Fibroblast of lung (primary cell): Measurements from ENCODE around the gene UNC13D. TPM values are rescaled to one million over a fixed set of nuclear protein-coding genes. Genes with fewer than 3 reads are reported as not detected.
"Not testable (repeated sequence)": the region's sequence is repeated elsewhere in the genome, so short reads cannot be mapped to it uniquely, and the experiment has no call there.

Experiments
- DNase-seq, 2 donors: peaks; one replicate each; pipeline versions ENCODE4 v3.0.0 to v3.0.0-alpha.2; 2010; ENCODE audit warnings: low read depth in 2 of 2
- H2AFZ ChIP-seq: 2 replicates; pipeline ENCODE4 v1.5.1; 2012; ENCODE audit warnings: low read length, control low read depth, inconsistent platforms
- H3K27ac ChIP-seq: 2 replicates; pipeline ENCODE4 v1.5.1; 2011; ENCODE audit warnings: low read length, control low read depth; ENCODE audit not compliant: insufficient read depth
- H3K27me3 ChIP-seq: 2 replicates; pipeline ENCODE4 v1.5.1; 2011; ENCODE audit warnings: mild to moderate bottlenecking, low read length; ENCODE audit not compliant: control insufficient read depth, insufficient read depth
- H3K36me3 ChIP-seq: 2 replicates; pipeline ENCODE4 v1.5.1; 2011; ENCODE audit warnings: low read length; ENCODE audit not compliant: control insufficient read depth, insufficient read depth
- H3K4me1 ChIP-seq: 2 replicates; pipeline ENCODE4 v1.5.1; 2011; ENCODE audit warnings: low read length; ENCODE audit not compliant: control insufficient read depth, insufficient read depth; ENCODE audit errors: extremely low read depth
- H3K4me2 ChIP-seq: 2 replicates; pipeline ENCODE4 v1.5.1; 2011; ENCODE audit warnings: low read length, control low read depth; ENCODE audit not compliant: insufficient read depth; ENCODE audit errors: extremely low read depth
- H3K4me3 ChIP-seq, 4 experiments: fragments of 200-600 bp in 1 of 4; sonication (generic) in 1 of 4; replicated peaks in 1 of 4; 2 replicates each; pipeline ENCODE4 v1.5.1; 2011 to 2016; ENCODE audit warnings: low read length in 4 of 4, low read depth in 3 of 4, mild to moderate bottlenecking in 3 of 4, control low read depth in 2 of 4, inconsistent platforms in 1 of 4, mixed read lengths in 1 of 4; ENCODE audit not compliant: insufficient read depth in 1 of 4; ENCODE audit errors: control extremely low read depth in 1 of 4
- H3K79me2 ChIP-seq: 2 replicates; pipeline ENCODE4 v1.5.1; 2012; ENCODE audit warnings: mild to moderate bottlenecking, low read length, inconsistent platforms; ENCODE audit not compliant: control insufficient read depth, insufficient read depth
- H3K9ac ChIP-seq: 2 replicates; pipeline ENCODE4 v1.5.1; 2011; ENCODE audit warnings: mild to moderate bottlenecking, low read length, control low read depth; ENCODE audit not compliant: insufficient read depth
- H3K9me3 ChIP-seq: 2 replicates; pipeline ENCODE4 v1.5.1; 2012; ENCODE audit warnings: low read depth, low read length; ENCODE audit not compliant: control insufficient read depth, insufficient read depth
- H4K20me1 ChIP-seq: 2 replicates; pipeline ENCODE4 v1.5.1; 2011; ENCODE audit warnings: low read length; ENCODE audit not compliant: control insufficient read depth, insufficient read depth; ENCODE audit errors: extremely low read depth
- CTCF ChIP-seq, 2 donors: IDR thresholded peaks in 1 of 2; conservative IDR thresholded peaks in 1 of 2; 1 replicate in 1 of 2; 2 replicates in 1 of 2; pipeline ENCODE4 v1.5.1; 2011 to 2012; ENCODE audit warnings: low read length in 2 of 2, control low read depth in 1 of 2, inconsistent platforms in 1 of 2, low read depth in 1 of 2, mild to moderate bottlenecking in 1 of 2
- EZH2 ChIP-seq: IDR thresholded peaks from 2 replicates; pipeline ENCODE4 v1.5.1; 2012; ENCODE audit warnings: low read length, control low read depth, mild to moderate bottlenecking; ENCODE audit errors: missing control alignments
- polyA plus RNA-seq, 2 donors: library from polyadenylated mRNA; depleted of rRNA in 1 of 2; stranded (reverse) in 1 of 2; unstranded in 1 of 2; fragments of >200 nt; gene quantifications; 2 replicates each; pipeline ENCODE4 v1.2.1, GENCODE V29; 2011 to 2012; ENCODE audit warnings: missing spikeins in 1 of 2
- total RNA-seq: library from RNA; depleted of rRNA; stranded (reverse); fragments of >200 nt; gene quantifications from 2 replicates; pipeline ENCODE4 v1.2.1, GENCODE V29; 2014

The UNC13D gene
- total and polyA plus RNA-seq, 2 donors (not counting 1 experiment from before 2014, with no cell fraction given): 0.22 to 1.5 TPM

- DNase-seq: no peak
- no peak overlapping the region for H2AFZ ChIP-seq
Measured at GRCh38 chr17:75813081-75814020, 30.9 kb downstream of the UNC13D start.

GRCh38 chr17:75812096-75813013 is 31.8 kb downstream of the UNC13D start:
- no peaks in the 10 kb centered on the region for H4K20me1 ChIP-seq
- no peak overlapping the region for H3K4me2 ChIP-seq
- H2AFZ ChIP-seq: no peak overlapping the region
- peaks cover 23% of the 10 kb centered on the region for H3K36me3 ChIP-seq
- H3K27me3 ChIP-seq: no peaks in the 10 kb centered on the region
- no peak overlapping the region for H3K27ac ChIP-seq
- H3K79me2 ChIP-seq: no peaks in the 10 kb centered on the region
- no peak overlapping the region for H3K9ac ChIP-seq
- peaks cover 5% of the 10 kb centered on the region for H3K4me1 ChIP-seq
- no peak for TF ChIP-seq CTCF (conservative IDR thresholded peaks at IDR 0.05 in 1 of 2, IDR thresholded peaks at IDR 0.05 in 1 of 2; ENCODE audit: low read depth in 1 of 2, low read length in 2 of 2)
- TF ChIP-seq EZH2: no peak
- H3K4me3 ChIP-seq: no peak overlapping the region
- no peaks in the 10 kb centered on the region for H3K9me3 ChIP-seq
- peak in 1 of 2 donors; percentile 53 for DNase-seq

More at GRCh38 chr17:75813081-75814020, 30.9 kb downstream of the UNC13D start:
- Histone ChIP-seq H4K20me1 (no peaks in the 10 kb centered on the region), H3K9ac (no peak overlapping the region), H3K4me1 (peaks cover 5% of the 10 kb centered on the region), H3K27ac (no peak overlapping the region), H3K27me3 (no peaks in the 10 kb centered on the region), H3K4me2 (no peak overlapping the region), H3K79me2 (no peaks in the 10 kb centered on the region), H3K36me3 (peaks cover 24% of the 10 kb centered on the region), H3K9me3 (no peaks in the 10 kb centered on the region), H3K4me3 (no peak overlapping the region)
- no peak for TF ChIP-seq EZH2
- TF ChIP-seq CTCF (conservative IDR thresholded peaks at IDR 0.05 in 1 of 2, IDR thresholded peaks at IDR 0.05 in 1 of 2; ENCODE audit: low read depth in 1 of 2, low read length in 2 of 2): no peak

- Histone ChIP-seq H3K4me3 (no peak overlapping the region), H3K79me2 (no peaks in the 10 kb centered on the region), H3K9me3 (no peaks in the 10 kb centered on the region), H3K9ac (no peak overlapping the region), H3K4me2 (no peak overlapping the region), H3K27me3 (no peaks in the 10 kb centered on the region), H4K20me1 (no peaks in the 10 kb centered on the region), H3K36me3 (peaks cover 21% of the 10 kb centered on the region), H3K27ac (no peak overlapping the region), H2AFZ (no peak overlapping the region), H3K4me1 (peaks cover 5% of the 10 kb centered on the region)
- TF ChIP-seq EZH2: no peak
- no peak for TF ChIP-seq CTCF (conservative IDR thresholded peaks at IDR 0.05 in 1 of 2, IDR thresholded peaks at IDR 0.05 in 1 of 2; ENCODE audit: low read depth in 1 of 2, low read length in 2 of 2)
- no peak for DNase-seq
Measured at GRCh38 chr17:75811174-75811573, 33.0 kb downstream of the UNC13D start.

GRCh38 chr17:75810756-75811155 is 33.4 kb downstream of the UNC13D start:
- not testable (repeated sequence) for H3K4me2 ChIP-seq, H4K20me1 ChIP-seq, H3K9ac ChIP-seq, H3K9me3 ChIP-seq, DNase-seq, H3K79me2 ChIP-seq, H3K27me3 ChIP-seq, H3K4me3 ChIP-seq, H3K27ac ChIP-seq, H3K4me1 ChIP-seq, H2AFZ ChIP-seq
- peaks cover 21% of the 10 kb centered on the region for H3K36me3 ChIP-seq
